SK-N-SH treated with all-trans-retinoic acid at 6 μM for 48 hours (cell line): ENCODE results near the gene MPPED1.

ENCODE experiments used
- ATAC-seq: fragments of 200-7000 bp; cut with Tn5 transposase; 3 replicates; pipeline ENCODE4 v1.9.1; 2020; ENCODE audit warnings: mild to moderate bottlenecking, moderate library complexity
- BACH2 ChIP-seq: fragments of 250-450 bp; sonication (Bioruptor Pico); IDR thresholded peaks from 2 replicates; pipeline ENCODE4 v1.9.0; 2021; ENCODE audit warnings: mild to moderate bottlenecking, borderline replicate concordance
- CREB5 ChIP-seq: fragments of 250-450 bp; sonication (Bioruptor Pico); IDR thresholded peaks from 2 replicates; pipeline ENCODE4 v1.5.1; 2020; ENCODE audit warnings: low read depth, mild to moderate bottlenecking, moderate library complexity
- CSDC2 ChIP-seq: fragments of 250-450 bp; sonication (Bioruptor Pico); IDR thresholded peaks from 2 replicates; pipeline ENCODE4 v1.5.0; 2020; ENCODE audit warnings: mild to moderate bottlenecking, moderate library complexity
- CSRNP3 ChIP-seq: fragments of 250-450 bp; sonication (Bioruptor Pico); IDR thresholded peaks from 2 replicates; pipeline ENCODE4 v1.5.1; 2021; ENCODE audit warnings: mild to moderate bottlenecking, moderate library complexity
- GLIS3 ChIP-seq: fragments of 250-450 bp; sonication (Bioruptor Pico); IDR thresholded peaks from 2 replicates; pipeline ENCODE4 v1.5.0; 2020; ENCODE audit warnings: mild to moderate bottlenecking, moderate library complexity
- ISL1 ChIP-seq: fragments of 250-450 bp; sonication (Bioruptor Pico); IDR thresholded peaks from 2 replicates; pipeline ENCODE4 v2.1.2; 2022; ENCODE audit warnings: mild to moderate bottlenecking, moderate library complexity
- OSR1 ChIP-seq: fragments of 250-450 bp; sonication (Bioruptor Pico); IDR thresholded peaks from 2 replicates; pipeline ENCODE4 v1.8.0; 2022; ENCODE audit warnings: moderate library complexity, mild to moderate bottlenecking, inconsistent platforms
- PPARA ChIP-seq: fragments of 250-450 bp; sonication (Bioruptor Pico); IDR thresholded peaks from 2 replicates; pipeline ENCODE4 v1.5.0; 2020; ENCODE audit warnings: mild to moderate bottlenecking, borderline replicate concordance
- ZC3H10 ChIP-seq: fragments of 250-450 bp; sonication (Bioruptor Pico); IDR thresholded peaks from 2 replicates; pipeline ENCODE4 v1.5.1; 2021; ENCODE audit warnings: mild to moderate bottlenecking, moderate library complexity
- ZFP3 ChIP-seq: fragments of 250-450 bp; sonication (Bioruptor Pico); IDR thresholded peaks from 2 replicates; pipeline ENCODE4 v1.5.0; 2020; ENCODE audit warnings: mild to moderate bottlenecking, moderate library complexity
- ZNF565 ChIP-seq: fragments of 450-650 bp; formaldehyde crosslinking; conservative IDR thresholded peaks from 2 replicates; pipeline ENCODE4 v1.5.0; 2020; ENCODE audit warnings: low read depth, mild to moderate bottlenecking, moderate library complexity
- ZNF70 ChIP-seq: fragments of 450-650 bp; formaldehyde crosslinking; IDR thresholded peaks from 2 replicates; pipeline ENCODE4 v1.5.0; 2020; ENCODE audit warnings: mild to moderate bottlenecking, moderate library complexity
- ZNF8 ChIP-seq: fragments of 450-650 bp; formaldehyde crosslinking; IDR thresholded peaks from 2 replicates; pipeline ENCODE4 v1.5.0; 2020; ENCODE audit warnings: mild to moderate bottlenecking, moderate library complexity
- TF ChIP-seq, protein P1 (sequence below): fragments of 250-450 bp; sonication (Bioruptor Pico); IDR thresholded peaks from 2 replicates; pipeline ENCODE4 v1.5.0; 2020; ENCODE audit warnings: mild to moderate bottlenecking, moderate library complexity
- TF ChIP-seq, protein P2 (sequence below): fragments of 250-450 bp; sonication (Bioruptor Pico); IDR thresholded peaks from 2 replicates; pipeline ENCODE4 v1.8.0; 2020; ENCODE audit warnings: mild to moderate bottlenecking, moderate library complexity, borderline replicate concordance

The MPPED1 gene

DNA sequence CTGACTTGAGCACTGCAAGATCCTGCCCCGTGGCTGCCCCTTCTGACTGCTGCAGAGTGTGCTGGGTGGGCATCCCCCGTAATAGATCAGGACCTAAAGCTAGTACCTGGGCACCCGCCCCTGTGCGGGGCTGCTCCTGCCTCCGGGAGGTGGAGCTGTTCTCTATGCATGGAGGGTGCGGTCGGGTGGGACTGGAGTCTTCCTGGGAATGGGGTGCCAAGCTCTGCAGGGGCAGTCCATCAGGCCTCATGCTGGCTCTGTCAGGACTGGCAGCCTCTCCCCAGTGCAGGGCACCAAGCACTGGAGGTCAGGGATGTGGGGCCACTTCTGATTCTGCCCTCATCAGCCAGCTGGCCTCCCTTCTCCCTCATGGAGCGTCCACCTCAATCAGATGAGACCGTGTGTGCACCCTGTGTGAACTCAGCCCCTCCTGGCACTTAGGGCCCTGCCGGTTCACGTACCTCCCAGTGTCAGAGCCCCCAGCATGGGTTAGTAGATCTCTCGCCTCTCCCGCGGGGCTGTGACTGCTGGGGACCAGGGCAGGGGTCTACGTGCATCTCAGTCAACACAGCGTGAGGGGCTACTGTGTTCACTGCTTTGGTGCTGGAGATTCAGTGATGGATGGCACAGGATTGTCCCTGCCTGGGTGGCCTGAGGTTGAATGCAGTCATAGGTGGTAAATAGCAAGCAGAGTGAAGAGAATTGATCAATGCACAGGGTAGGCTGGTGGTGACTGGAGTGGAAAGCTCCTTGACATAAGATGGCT is 30.8 kb downstream of the MPPED1 start (continued):
- TF ChIP-seq ZNF70 (CRISPR knock-in tag) (no peak), GLIS3 (CRISPR knock-in tag) (no peak), ZNF565 (no peak), CREB5 (CRISPR knock-in tag) (no peak), CSRNP3 (CRISPR knock-in tag) (no peak)

- ATAC-seq: no peak
- TF ChIP-seq ZNF8 (no peak), ZNF565 (no peak), ZC3H10 (CRISPR knock-in tag) (no peak), CSDC2 (CRISPR knock-in tag) (no peak), ISL1 (CRISPR knock-in tag) (no peak), CREB5 (CRISPR knock-in tag) (no peak), ZFP3 (no peak), PPARA (no peak)
- TF ChIP-seq, protein P1, sequence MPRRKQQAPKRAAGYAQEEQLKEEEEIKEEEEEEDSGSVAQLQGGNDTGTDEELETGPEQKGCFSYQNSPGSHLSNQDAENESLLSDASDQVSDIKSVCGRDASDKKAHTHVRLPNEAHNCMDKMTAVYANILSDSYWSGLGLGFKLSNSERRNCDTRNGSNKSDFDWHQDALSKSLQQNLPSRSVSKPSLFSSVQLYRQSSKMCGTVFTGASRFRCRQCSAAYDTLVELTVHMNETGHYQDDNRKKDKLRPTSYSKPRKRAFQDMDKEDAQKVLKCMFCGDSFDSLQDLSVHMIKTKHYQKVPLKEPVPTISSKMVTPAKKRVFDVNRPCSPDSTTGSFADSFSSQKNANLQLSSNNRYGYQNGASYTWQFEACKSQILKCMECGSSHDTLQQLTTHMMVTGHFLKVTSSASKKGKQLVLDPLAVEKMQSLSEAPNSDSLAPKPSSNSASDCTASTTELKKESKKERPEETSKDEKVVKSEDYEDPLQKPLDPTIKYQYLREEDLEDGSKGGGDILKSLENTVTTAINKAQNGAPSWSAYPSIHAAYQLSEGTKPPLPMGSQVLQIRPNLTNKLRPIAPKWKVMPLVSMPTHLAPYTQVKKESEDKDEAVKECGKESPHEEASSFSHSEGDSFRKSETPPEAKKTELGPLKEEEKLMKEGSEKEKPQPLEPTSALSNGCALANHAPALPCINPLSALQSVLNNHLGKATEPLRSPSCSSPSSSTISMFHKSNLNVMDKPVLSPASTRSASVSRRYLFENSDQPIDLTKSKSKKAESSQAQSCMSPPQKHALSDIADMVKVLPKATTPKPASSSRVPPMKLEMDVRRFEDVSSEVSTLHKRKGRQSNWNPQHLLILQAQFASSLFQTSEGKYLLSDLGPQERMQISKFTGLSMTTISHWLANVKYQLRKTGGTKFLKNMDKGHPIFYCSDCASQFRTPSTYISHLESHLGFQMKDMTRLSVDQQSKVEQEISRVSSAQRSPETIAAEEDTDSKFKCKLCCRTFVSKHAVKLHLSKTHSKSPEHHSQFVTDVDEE (CRISPR knock-in tag): no peak
Measured at GRCh38 chr22:43443152-43443471, 31.3 kb downstream of the MPPED1 start.

DNA sequence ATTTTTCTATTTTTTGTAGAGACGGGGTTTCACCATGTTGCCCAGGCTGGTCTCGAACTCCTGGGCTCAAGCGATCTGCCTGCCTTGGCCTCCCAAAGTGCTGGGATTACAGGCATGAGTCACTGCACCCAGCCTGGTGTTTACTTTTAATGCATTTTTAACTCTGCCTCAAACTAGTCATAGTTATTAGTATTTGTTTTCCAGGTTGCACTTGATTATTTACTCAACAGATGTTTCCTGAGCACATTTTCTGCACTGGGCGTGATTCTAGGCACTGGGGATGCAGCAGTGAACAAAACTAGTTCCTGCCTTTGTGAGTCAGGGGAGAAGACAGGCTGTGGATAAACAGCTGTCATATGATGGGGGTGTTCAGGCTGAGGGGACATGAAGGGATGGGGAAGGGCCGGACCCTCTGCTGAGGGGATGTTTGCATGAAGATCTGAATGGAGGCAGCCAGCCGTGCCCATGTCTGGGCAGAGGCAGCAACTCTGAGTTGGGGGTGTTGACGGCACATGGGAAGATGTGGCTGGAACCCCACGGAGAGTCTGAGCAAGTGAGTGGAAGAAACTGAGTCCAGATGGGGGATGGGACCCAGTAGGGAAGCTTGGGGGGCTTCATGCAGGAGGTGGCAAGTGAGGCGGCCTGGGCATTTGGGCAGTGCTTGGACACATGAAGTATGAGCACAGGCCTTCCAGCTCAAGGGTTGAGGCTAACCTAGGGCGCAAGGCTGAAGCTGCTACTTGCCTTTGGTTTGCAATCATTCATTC is 34.4 kb downstream of the MPPED1 start:
- TF ChIP-seq BACH2 (CRISPR knock-in tag): no peak
- TF ChIP-seq ZFP3: no peak
- TF ChIP-seq, protein P1 (CRISPR knock-in tag): no peak
- no peak for TF ChIP-seq OSR1 (CRISPR knock-in tag)
- TF ChIP-seq, protein P2, sequence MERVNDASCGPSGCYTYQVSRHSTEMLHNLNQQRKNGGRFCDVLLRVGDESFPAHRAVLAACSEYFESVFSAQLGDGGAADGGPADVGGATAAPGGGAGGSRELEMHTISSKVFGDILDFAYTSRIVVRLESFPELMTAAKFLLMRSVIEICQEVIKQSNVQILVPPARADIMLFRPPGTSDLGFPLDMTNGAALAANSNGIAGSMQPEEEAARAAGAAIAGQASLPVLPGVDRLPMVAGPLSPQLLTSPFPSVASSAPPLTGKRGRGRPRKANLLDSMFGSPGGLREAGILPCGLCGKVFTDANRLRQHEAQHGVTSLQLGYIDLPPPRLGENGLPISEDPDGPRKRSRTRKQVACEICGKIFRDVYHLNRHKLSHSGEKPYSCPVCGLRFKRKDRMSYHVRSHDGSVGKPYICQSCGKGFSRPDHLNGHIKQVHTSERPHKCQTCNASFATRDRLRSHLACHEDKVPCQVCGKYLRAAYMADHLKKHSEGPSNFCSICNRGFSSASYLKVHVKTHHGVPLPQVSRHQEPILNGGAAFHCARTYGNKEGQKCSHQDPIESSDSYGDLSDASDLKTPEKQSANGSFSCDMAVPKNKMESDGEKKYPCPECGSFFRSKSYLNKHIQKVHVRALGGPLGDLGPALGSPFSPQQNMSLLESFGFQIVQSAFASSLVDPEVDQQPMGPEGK (CRISPR knock-in tag): no peak
- TF ChIP-seq CSDC2 (CRISPR knock-in tag): no peak
- TF ChIP-seq PPARA: no peak
- TF ChIP-seq, all 23 proteins: peak for 0
- ATAC-seq: no peak
